Right cardiac atrium (tissue), 5 donors: ENCODE measurements around the gene GINS1. TPM values are rescaled to one million over a fixed set of nuclear protein-coding genes. Genes with fewer than 3 reads are reported as not detected.

ENCODE experiments used
- ATAC-seq, 2 donors: fragments of 200-7000 bp; cut with Tn5 transposase; one replicate each; pipeline versions ENCODE4 v1.8.0 to v1.9.1; 2020; ENCODE audit warnings: moderate library complexity in 2 of 2, mild to moderate bottlenecking in 1 of 2
- DNase-seq, 3 donors: peaks; one replicate each; pipeline ENCODE4 v3.0.0-alpha.2; 2020
- H3K27ac ChIP-seq: one replicate; pipeline ENCODE4 v1.5.1; 2013; ENCODE audit warnings: mild to moderate bottlenecking, low read length, control low read depth, moderate library complexity
- H3K27me3 ChIP-seq: one replicate; pipeline ENCODE4 v1.6.1; 2013; ENCODE audit not compliant: control insufficient read depth, insufficient read depth
- H3K4me1 ChIP-seq: one replicate; pipeline ENCODE4 v1.6.1; 2013; ENCODE audit warnings: low read length; ENCODE audit not compliant: control insufficient read depth, insufficient read depth
- H3K4me3 ChIP-seq: one replicate; pipeline ENCODE4 v1.5.1; 2013; ENCODE audit warnings: low read length, control low read depth
- H3K9me3 ChIP-seq: one replicate; pipeline ENCODE4 v1.6.1; 2013; ENCODE audit warnings: low read length; ENCODE audit not compliant: control insufficient read depth
- WGBS: extraction: QIAGEN DNeasy Blood & Tissue Kit; methylation state at CpG from one replicate; pipeline ENCODE4 v1.1.7; 2013; 5-methylcytosine and 5-hydroxymethylcytosine counted together
- intact Hi-C, 4 donors: fragments of 100-400 bp; cut with DNase I; formaldehyde crosslinking; loops; one replicate each; pipeline versions ENCODE4 v1.11.0 to v1.14.0; 2022 to 2023
- long read RNA-seq, 4 donors: library from polyadenylated mRNA; unstranded; transcript quantifications; one replicate each; pipeline ENCODE4 v2.0.0, GENCODE V29; 2020 to 2021
- polyA plus RNA-seq: library from polyadenylated mRNA; stranded (reverse); fragments of 200-250 nt; gene quantifications from one replicate; pipeline ENCODE4 v1.2.3, GENCODE V29; 2013
- total RNA-seq, 4 donors: library from RNA; stranded (reverse); fragmentation: NEBNext Ultra II Directional; extraction: Animal tissue kit (Norgen Biotek cat#: 25700); gene quantifications; one replicate each; pipeline ENCODE4 v1.2.1, GENCODE V29; 2021
- donor health status: healthy with polysubstance abuse.
- donor health status: DM: no; HTN: yes; CAD: no.
- donor health status: DM: no; HTN: no; CAD: no.
- donor health status: DM: no; HTN: yes; CAD: no; lungs with severe emphysema.
- donor health status: DM: yes; HTN: yes; CAD: no.

Gene GINS1
- total RNA-seq (under 1 TPM; 0.45 to 0.85 (median 0.63) TPM), polyA plus RNA-seq (0.54 TPM)
- long read RNA-seq, donor 1, partial matches to known transcripts = 0 of 2 reads
- long read RNA-seq, donor 1, other reads (novel, unspliced or antisense) = 0 of 2 reads
- long read RNA-seq, donor 2 = 0 reads
- long read RNA-seq, donor 3, partial matches to known transcripts = 0 of 2 reads
- long read RNA-seq, donor 3, other reads (novel, unspliced or antisense) = 2 of 2 reads
- long read RNA-seq, donor 4 = 0 reads

DNA sequence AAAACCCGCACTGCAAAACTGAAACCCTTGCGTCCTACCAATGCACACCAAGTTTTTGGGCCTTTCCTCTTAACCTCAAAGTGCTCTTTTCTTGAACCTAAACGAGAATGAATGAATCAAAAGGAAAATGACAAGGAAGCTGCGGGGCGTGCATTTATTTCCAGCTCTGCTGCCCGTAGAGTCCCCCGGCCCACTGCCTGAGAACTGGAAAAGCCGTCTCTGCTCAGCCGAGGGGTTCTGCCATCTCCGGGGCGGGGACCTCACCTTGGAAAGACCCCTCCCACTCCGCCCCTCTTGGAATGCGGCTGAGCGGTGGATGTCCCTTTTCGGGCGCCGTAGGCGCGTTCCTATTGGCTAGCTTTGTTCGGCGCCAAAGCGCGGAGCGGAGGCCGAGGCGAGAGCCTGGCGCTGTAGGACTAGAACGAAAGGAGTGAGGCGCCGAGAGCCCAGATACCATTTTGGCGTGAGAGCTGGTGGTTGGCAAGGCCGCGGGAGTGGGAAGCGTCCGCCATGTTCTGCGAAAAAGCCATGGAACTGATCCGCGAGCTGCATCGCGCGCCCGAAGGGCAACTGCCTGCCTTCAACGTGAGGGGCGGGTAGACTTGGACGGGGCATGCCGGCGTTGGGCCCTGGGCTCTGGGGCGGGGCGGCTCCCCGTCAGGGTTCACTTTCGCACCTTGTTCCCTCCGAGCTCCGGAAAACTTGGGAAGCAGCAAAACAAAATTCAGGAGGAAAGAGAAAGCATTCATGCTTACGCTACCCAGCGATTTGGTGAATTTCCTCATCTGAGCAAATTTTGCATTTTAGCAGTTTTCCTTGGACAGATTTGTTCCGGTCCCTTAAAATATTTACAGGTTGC lies at the start of gene GINS1:
Gene GINS1 (plus strand): TSS at position 363 of the 859 bp plus-strand sequence. CDS start 148 bp downstream, at position 511.
- intact Hi-C loops = loop anchor here in 3 of 4 donors (5.0 to 10.0 kb wide), 3 partner anchors 223 to 415 kb away; partner anchors contain the start of gene APMAP (in 2 of the 3)
- H3K9me3 ChIP-seq = no peaks in the 10 kb centered on the region
- H3K4me1 ChIP-seq = no peaks in the 10 kb centered on the region
- peak; percentile 97 for ATAC-seq
- H3K4me3 ChIP-seq = peak within 1 kb of the TSS; percentile 91
- WGBS = 1% methylated on average over 56 of the region's 56 CpGs
- H3K27me3 ChIP-seq = no peaks in the 10 kb centered on the region
- DNase-seq = peak; percentile 85 to 92 (median 92)
- no peak within 1 kb of the TSS for H3K27ac ChIP-seq

DNA sequence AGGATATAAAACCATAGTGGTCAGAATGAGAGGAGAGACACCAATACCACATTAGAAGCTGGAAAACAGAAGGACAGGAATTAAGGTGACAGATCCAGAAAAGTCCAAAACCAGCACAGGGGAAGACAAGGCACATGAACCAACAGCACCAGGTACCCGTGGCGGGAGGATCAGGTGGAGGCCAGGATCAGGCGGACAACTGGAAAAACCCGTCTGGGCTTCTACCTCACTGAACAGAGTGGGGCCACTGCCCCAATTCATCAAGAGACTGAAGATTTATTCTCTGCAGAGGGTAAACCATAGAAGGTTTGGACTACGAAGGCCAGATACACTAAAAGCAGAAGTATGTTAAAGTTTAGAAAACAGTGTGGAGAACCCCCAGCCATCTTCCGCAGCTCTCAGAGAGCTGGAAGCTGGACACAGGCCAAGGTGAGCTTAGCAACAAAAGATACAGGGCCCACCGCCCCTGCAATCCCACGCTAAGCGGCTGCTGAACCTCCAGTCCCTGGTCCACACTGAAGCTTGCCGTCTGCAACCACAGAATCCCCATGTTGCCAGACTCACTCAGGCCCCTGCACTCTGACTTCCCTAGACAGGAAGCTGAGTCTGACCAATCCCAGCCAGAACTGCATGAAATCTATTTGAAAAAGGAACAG lies 46.7 kb upstream of the GINS1 start:
- ATAC-seq = peak in 1 of 2 donors; percentile 45
- H3K27me3 ChIP-seq = no peaks in the 10 kb centered on the region
- no peak overlapping the region for H3K4me3 ChIP-seq
- 61% methylated on average over 10 of the region's 10 CpGs for WGBS
- intact Hi-C loops = no loop called here
- H3K4me1 ChIP-seq = peaks cover 4% of the 10 kb centered on the region
- no peak overlapping the region for H3K27ac ChIP-seq
- no peaks in the 10 kb centered on the region for H3K9me3 ChIP-seq
- DNase-seq = no peak

DNA sequence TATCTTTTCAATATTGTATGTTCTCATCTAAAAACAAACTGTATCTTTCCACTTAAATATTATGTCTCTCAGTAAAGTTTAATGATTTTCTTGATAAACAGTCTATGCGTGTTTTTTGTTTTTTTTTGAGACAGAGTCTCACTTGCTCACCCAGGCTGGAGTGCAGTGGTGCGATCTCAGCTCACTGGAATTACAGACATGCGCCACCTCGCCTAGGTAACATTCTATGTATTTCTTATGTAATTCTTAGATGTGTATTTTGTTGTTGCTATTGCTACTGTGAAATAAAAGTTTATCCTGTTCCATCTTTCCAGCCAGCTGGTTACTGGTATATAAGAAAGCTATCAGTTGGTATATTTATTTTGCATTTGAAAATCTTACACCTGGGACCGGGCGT lies 46.2 kb upstream of the GINS1 start:
- intact Hi-C loops = no loop called here
- Histone ChIP-seq H3K9me3 (no peaks in the 10 kb centered on the region), H3K27ac (no peak overlapping the region), H3K27me3 (no peaks in the 10 kb centered on the region), H3K4me3 (no peak overlapping the region), H3K4me1 (peaks cover 1% of the 10 kb centered on the region)
- WGBS = 86% methylated on average over 6 of the region's 6 CpGs
- DNase-seq (no peak), ATAC-seq (no peak)

DNA sequence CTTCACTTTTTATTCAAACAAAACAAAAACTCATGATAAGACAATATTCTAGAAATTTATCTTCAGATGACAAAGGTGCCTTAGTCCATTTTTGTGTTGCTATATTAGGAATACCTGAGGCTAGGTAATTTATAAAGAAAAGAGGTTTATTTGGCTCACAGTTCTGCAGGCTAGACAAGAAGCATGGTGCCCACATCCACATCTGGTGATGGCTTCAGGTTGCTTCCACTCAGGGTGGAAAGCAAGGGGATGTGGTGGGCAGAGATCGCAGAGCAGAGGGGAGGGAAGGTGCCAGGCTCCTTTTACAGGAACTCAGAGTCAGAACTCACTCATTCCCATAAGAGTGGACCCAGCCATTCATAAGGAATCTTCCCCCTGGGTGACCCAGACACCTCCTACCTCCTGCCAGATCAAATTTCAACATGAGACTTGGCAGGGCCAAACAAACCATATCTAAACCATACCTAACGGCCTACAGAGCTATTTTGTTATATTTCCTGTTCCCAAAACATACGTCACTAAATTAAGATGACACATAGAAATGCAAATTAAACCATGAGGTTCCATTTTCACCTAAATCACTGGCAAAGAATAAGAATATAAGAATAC lies 43.2 kb upstream of the GINS1 start:
- 74% methylated on average over 3 of the region's 3 CpGs for WGBS
- Histone ChIP-seq H3K4me3 (no peak overlapping the region), H3K27me3 (no peaks in the 10 kb centered on the region), H3K9me3 (no peaks in the 10 kb centered on the region), H3K27ac (no peak overlapping the region), H3K4me1 (no peaks in the 10 kb centered on the region)
- intact Hi-C loops = no loop called here
- no peak for DNase-seq
- no peak for ATAC-seq

DNA sequence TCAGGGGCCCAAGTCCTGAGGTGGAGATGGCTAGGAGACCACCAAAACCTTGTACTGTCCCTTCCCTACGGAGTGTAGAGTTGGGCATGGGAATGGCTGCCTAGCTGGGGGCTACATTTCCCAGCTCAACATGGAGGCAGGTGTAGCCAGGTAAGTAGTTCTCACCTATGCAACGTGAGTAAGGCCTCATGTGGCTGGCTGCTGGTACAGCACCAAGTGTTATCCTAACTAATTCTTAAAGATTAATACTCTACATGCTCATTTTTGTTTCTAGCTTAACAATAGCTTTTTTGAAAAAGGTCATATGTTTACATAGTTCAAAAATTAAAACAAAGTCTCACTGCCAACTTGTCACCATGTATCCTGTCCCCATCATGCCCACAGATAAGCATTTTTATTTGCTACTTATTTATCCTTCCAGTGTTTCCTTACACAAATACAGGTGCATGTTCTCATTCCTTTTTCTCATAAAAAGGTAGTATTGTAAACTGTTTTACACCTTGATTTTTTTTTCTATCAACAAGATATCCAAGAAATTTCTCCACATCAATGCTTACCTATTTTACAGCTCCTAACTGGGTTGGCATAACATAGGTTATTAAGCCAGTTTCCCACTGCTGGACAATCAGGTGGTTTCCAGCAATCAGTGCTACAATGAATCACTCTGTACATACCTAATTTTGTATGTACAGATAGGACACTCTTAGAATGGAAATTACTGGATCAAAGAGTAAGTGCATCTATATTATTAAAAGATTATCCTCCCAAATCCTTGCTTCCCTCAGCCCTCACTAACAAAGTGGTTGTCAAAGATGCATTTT lies 42.4 kb upstream of the GINS1 start:
- no peak for ATAC-seq
- Histone ChIP-seq H3K27me3 (no peaks in the 10 kb centered on the region), H3K4me1 (no peaks in the 10 kb centered on the region), H3K9me3 (no peaks in the 10 kb centered on the region), H3K4me3 (no peak overlapping the region), H3K27ac (no peak overlapping the region)
- DNase-seq = no peak
- 91% methylated on average over 2 of the region's 2 CpGs for WGBS
- intact Hi-C loops = no loop called here

DNA sequence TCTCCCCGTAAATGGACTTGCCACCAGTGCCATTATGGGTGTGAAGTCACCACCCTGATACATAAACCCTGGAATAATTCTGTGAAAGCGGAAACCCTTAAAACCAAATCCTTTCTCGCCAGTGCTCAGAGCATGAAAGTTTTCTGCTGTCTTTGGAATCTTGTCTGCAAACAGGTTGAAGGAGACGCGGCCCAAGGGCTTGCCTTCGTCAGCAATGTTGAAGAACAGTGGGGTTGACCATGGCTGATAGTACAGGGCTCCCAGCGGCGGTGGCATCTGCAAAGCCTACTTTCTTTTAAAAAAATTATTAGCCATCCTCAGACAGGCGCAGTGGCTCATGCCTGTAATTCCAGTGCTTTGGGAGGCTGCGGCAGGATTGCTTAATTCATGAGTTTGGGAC lies 38.9 kb upstream of the GINS1 start:
- Histone ChIP-seq H3K27ac (no peak overlapping the region), H3K4me3 (no peak overlapping the region), H3K27me3 (no peaks in the 10 kb centered on the region), H3K9me3 (no peaks in the 10 kb centered on the region), H3K4me1 (no peaks in the 10 kb centered on the region)
- ATAC-seq (no peak), DNase-seq (no peak)
- 98% methylated on average over 10 of the region's 10 CpGs for WGBS
- intact Hi-C loops = no loop called here

DNA sequence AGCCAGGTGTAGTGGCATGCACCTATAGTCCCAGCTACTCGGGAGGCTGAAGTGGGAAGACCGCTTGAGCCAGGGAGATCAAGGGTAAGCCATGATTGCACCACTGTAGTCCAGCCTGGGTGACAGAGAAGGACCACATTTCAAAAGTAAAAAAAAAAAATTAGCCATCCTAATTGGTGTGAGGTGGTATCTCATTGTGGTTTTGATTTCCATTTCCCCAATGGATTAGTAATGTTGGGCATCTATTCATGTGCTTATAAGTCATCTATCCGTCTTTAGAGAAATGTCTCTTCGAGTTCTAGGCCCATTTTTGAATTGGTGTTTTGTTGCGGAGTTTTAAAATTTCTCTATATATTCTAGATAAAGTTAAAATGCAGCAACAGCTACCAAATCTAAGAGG lies 38.5 kb upstream of the GINS1 start:
- Histone ChIP-seq H3K27me3 (no peaks in the 10 kb centered on the region), H3K27ac (no peak overlapping the region), H3K4me3 (no peak overlapping the region), H3K4me1 (no peaks in the 10 kb centered on the region), H3K9me3 (no peaks in the 10 kb centered on the region)
- intact Hi-C loops = no loop called here
- no peak for ATAC-seq
- DNase-seq = no peak
- 98% methylated on average over 5 of the region's 5 CpGs for WGBS

DNA sequence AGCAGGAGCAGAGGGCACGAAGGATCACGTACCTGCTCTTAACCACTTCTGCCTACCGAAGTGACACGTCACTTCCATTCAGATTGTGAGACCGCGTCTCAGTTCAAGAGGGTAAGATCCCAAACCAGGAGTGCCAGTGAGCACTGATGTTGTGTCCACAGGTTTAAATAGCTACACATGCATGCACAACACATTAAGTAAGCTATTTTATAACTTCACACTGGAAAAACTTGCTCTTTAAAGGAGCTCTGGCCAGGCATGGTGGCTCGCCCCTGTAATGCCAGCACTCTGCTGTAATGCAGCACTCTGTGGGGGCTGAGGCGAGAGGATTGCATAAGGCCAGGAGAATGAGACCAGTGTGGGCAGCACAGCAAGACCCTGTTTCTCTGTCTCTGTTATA lies 37.9 kb upstream of the GINS1 start:
- intact Hi-C loops = no loop called here
- no peak for ATAC-seq
- 85% methylated on average over 8 of the region's 8 CpGs for WGBS

DNA sequence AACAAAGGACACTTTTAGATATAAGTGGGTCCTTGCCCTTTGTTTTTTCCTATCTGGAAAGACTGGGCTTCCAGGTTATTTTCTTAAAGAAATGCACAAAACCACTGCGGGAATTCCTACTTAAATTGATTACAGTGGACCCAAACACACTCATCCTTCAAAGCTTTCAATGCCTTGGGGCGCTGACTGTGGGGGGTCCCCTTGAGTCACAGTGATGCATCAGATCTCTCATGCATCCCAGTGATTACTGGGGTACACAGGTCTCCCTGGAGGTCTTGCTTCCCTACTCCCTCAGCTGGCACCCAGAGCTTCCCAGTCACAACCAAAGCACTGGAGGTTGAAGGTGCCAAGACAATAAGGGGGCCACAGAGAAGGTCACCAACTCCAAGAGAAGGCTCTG lies 37.5 kb upstream of the GINS1 start:
- 93% methylated on average over 2 of the region's 2 CpGs for WGBS
- no peak overlapping the region for H3K27ac ChIP-seq
- H3K4me1 ChIP-seq = no peaks in the 10 kb centered on the region
- H3K27me3 ChIP-seq = no peaks in the 10 kb centered on the region
- intact Hi-C loops = loop anchor here in 1 of 4 donors (10.0 kb wide), 1 partner anchor 45 kb away; no protein-coding TSS in a partner anchor
- no peak overlapping the region for H3K4me3 ChIP-seq
- ATAC-seq (no peak), DNase-seq (no peak)
- H3K9me3 ChIP-seq = no peaks in the 10 kb centered on the region

More for the DNA sequence above, 37.9 kb upstream of the GINS1 start:
- Histone ChIP-seq H3K27me3 (no peaks in the 10 kb centered on the region), H3K4me3 (no peak overlapping the region), H3K27ac (no peak overlapping the region), H3K9me3 (no peaks in the 10 kb centered on the region), H3K4me1 (no peaks in the 10 kb centered on the region)
- no peak for DNase-seq
